Activated T-helper 2 cell treated with anti-CD3 and anti-CD28 coated beads, Interferon-gamma antibody, Interleukin-2, Interleukin-4, amounts not matched to agents 10 μg/mL and 5 μg/mL and 100 μg/mL, durations not matched to agents 14 hours and 24 hours and 36 hours (primary cell): ENCODE measurements around the gene AGAP1. TPM values are rescaled to one million over a fixed set of nuclear protein-coding genes. Genes with fewer than 3 reads are reported as not detected.

Experiments
- DNase-seq: peaks from one replicate; pipeline ENCODE4 v3.0.0; 2021; ENCODE audit warnings: low spot score
- H3K27ac Mint-ChIP-seq: one replicate; pipeline ENCODE4 v1.8.0; 2021; ENCODE audit warnings: mixed read lengths
- H3K27me3 Mint-ChIP-seq: one replicate; pipeline ENCODE4 v1.8.0; 2021; ENCODE audit warnings: low read depth, mixed read lengths
- H3K36me3 Mint-ChIP-seq: one replicate; pipeline ENCODE4 v1.8.0; 2021; ENCODE audit warnings: low read depth, mixed read lengths
- H3K4me1 Mint-ChIP-seq: one replicate; pipeline ENCODE4 v1.8.0; 2021; ENCODE audit warnings: low read depth, mixed read lengths
- H3K4me3 Mint-ChIP-seq: one replicate; pipeline ENCODE4 v1.8.0; 2021; ENCODE audit warnings: low read depth, mild to moderate bottlenecking, moderate library complexity, mixed read lengths
- H3K9me3 Mint-ChIP-seq: one replicate; pipeline ENCODE4 v1.8.0; 2021; ENCODE audit warnings: mixed read lengths
- intact Hi-C: fragments of 100-400 bp; cut with micrococcal nuclease; formaldehyde crosslinking; loops from one replicate; pipeline ENCODE4 v1.15.1; 2023
- total RNA-seq: library from RNA; stranded (reverse); gene quantifications from 2 replicates; pipeline ENCODE4 v1.2.3, GENCODE V29; 2022

The AGAP1 gene
- total RNA-seq, 1 donor from 2014 or later = 1.8 TPM

DNA sequence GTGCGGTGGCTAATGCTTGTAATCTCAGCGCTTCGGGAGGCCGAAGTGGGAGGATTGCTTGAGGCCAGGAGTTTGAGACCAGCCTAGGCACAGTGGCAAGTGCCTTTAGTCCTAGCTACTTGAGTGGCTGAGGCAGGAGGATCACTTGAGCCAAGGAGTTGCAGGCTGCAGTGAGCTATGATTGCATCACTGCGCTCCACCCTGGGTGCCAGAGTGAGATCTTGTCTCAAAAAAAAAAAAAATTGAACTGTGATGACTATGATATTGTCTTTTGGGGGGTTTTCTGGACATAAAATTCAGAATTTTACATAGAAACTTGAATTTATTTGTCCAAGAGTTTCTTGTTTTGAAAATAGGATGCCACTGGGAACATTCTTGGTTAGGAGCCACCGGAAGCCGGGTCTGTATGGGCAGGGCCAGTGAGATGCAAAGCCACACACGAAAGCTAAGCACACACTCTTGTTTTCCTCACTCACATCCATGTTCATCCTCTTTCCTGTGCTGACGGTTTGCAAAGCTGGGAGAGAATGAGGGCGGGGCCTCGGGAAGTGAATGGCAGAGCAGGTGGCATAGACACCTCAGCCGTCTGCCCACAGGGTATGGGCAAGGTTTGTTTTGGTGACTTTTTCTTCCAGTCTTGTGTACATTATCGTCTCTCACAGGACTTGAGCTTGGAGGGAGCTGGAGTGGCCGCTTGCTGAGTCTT, 12.6 kb downstream of the AGAP1 start:
- intact Hi-C loops = no loop called here
- Mint-ChIP-seq H3K9me3 (no peaks in the 10 kb centered on the region), H3K27me3 (peaks cover 23% of the 10 kb centered on the region), H3K27ac (no peak overlapping the region), H3K36me3 (no peaks in the 10 kb centered on the region), H3K4me3 (no peak overlapping the region), H3K4me1 (peaks cover 9% of the 10 kb centered on the region)
- DNase-seq = no peak

DNA sequence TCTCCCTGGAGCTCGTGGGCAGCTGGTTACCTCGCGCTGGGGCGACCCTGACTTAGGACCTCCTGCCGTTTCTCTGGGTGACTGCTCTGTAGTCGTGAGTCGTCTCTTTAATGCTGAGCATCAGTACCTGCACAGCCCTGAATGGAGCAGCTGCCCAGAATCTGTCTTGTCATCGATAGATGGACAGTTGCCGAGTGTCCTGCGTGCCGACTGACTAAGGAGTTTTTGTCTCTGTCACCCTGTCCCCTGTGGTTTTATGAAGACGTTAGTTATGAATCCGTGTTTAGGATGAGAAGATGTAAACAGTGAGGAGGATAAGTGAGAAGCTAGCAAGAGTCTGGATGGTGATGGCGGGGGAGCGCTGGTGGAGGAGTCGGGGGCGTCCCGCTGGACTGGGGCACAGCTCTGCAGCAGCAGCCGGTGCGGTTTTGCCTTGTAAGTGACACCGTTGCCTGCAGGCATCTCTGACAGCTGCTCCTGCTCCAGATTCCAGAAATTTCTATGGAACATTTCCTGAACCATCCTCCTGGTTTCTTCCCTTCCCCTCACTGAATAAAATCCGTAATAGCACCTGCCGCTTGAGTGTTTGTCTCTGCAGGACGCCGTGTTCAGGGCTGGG, 13.3 kb downstream of the AGAP1 start:
- Mint-ChIP-seq H3K27ac (no peak overlapping the region), H3K9me3 (no peaks in the 10 kb centered on the region), H3K36me3 (no peaks in the 10 kb centered on the region), H3K4me1 (peaks cover 2% of the 10 kb centered on the region), H3K4me3 (no peak overlapping the region), H3K27me3 (peaks cover 17% of the 10 kb centered on the region)
- intact Hi-C loops = no loop called here
- DNase-seq = no peak

DNA sequence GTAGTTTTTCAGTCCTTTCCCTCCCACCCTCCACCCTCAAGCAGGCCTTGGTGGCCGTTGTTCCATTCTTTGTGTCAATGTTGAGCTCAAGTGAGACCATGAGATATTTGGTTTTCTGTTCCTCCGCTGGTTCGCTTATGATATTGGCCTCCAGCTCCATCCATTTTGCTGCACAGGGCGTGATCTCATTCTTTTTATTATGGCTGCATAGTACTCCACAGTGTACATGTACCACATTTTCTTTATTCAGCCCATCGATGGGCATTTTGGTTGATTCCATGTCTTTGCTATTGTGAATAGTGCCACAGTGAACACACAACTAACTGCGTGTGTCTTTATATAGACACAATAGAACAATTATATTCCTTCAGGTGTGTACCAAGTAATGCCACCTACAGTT, 14.1 kb downstream of the AGAP1 start:
- no peak for DNase-seq
- H3K36me3 Mint-ChIP-seq = no peaks in the 10 kb centered on the region
- no peak overlapping the region for H3K27ac Mint-ChIP-seq
- intact Hi-C loops = no loop called here
- peaks cover 9% of the 10 kb centered on the region for H3K27me3 Mint-ChIP-seq
- H3K9me3 Mint-ChIP-seq = no peaks in the 10 kb centered on the region
- H3K4me3 Mint-ChIP-seq = no peak overlapping the region
- H3K4me1 Mint-ChIP-seq = no peaks in the 10 kb centered on the region

DNA sequence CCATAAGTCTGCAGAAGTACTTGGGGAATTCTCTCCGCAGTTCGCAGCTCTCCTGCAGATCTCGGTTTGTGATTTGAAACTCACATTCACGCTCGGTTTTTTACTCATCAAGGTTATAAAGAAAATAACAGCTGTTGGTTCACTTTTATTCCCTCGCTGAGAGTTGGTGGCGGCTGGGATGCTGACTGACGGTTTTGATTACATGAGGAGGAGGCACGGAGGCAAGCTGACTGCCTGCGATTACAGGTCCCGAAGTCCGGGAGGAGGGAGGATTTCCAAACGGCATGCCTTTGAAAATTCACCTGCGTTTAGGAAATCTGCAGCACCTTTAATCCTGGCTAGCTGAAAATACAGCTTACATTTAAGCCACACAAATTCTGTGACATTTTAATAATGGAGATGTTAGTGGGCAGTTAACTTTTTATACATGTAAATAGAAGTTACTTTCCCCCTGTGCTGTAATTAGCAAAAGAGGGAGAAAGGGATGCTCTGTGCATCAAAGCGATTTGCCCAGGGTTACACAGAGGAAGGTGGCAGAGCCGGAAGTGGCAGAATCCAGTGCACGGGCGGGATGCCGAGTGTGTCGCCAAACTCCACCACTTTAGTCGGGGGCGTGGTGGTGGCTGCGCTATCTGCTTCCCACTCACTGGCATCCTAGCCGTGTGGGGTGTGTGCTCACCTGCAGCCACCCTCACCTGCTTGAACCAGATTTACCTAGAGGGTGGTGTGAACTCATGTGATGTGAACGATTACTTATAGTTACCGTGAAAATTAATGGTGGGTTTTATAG, 14.7 kb downstream of the AGAP1 start:
- H3K4me3 Mint-ChIP-seq = no peak overlapping the region
- H3K27ac Mint-ChIP-seq = no peak overlapping the region
- no peaks in the 10 kb centered on the region for H3K9me3 Mint-ChIP-seq
- no peaks in the 10 kb centered on the region for H3K4me1 Mint-ChIP-seq
- no peaks in the 10 kb centered on the region for H3K36me3 Mint-ChIP-seq
- H3K27me3 Mint-ChIP-seq = peaks cover 4% of the 10 kb centered on the region
- DNase-seq = no peak
- intact Hi-C loops = no loop called here

DNA sequence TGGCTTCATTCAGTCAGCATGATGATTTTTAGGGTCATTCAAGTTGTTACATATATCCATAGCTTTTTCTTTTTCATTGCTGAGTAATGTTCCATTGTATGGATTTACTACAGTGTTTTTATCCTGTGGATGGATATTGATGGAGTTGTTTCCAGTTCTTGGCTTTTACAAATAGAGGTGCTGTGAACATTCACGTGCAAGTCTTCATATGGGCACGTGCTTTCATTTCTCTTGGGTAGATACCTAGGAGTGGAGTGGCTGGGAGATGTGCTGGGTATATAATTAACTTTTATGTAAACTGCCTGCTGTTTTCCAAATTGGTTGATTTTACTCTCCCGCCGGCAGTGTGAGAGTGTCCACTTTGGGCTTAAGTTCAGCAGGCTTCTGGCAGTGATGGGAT, 16.5 kb downstream of the AGAP1 start:
- H3K4me1 Mint-ChIP-seq = no peaks in the 10 kb centered on the region
- intact Hi-C loops = no loop called here
- H3K27ac Mint-ChIP-seq = no peak overlapping the region
- DNase-seq = no peak
- H3K36me3 Mint-ChIP-seq = no peaks in the 10 kb centered on the region
- no peaks in the 10 kb centered on the region for H3K27me3 Mint-ChIP-seq
- H3K9me3 Mint-ChIP-seq = no peaks in the 10 kb centered on the region
- H3K4me3 Mint-ChIP-seq = no peak overlapping the region

DNA sequence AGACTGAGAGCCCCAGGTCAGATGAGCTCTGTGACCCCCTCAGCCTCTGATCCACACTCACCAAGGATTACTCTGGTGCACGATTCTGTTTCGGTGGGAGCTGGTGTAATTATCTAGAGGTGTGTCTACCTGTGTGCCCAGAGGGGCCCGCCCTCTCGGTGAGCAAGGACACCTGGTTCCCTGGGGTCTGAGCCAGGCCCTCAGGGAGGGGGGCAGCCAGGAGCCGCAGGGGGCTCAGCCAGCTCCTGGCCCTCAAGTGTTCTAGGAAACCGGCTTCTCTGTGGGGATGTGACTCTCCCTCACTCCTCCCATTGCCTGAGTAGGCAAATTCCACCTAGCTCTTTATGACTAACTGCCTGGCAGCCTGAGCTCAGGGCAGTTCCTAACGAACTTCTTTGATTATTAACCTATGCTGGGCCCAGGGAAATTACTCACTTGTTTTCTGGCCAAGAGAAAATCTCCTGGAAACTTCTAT, 17.4 kb downstream of the AGAP1 start:
- Mint-ChIP-seq H3K4me3 (no peak overlapping the region), H3K9me3 (no peaks in the 10 kb centered on the region), H3K4me1 (no peaks in the 10 kb centered on the region), H3K36me3 (no peaks in the 10 kb centered on the region), H3K27me3 (no peaks in the 10 kb centered on the region), H3K27ac (no peak overlapping the region)
- no peak for DNase-seq
- intact Hi-C loops = no loop called here

DNA sequence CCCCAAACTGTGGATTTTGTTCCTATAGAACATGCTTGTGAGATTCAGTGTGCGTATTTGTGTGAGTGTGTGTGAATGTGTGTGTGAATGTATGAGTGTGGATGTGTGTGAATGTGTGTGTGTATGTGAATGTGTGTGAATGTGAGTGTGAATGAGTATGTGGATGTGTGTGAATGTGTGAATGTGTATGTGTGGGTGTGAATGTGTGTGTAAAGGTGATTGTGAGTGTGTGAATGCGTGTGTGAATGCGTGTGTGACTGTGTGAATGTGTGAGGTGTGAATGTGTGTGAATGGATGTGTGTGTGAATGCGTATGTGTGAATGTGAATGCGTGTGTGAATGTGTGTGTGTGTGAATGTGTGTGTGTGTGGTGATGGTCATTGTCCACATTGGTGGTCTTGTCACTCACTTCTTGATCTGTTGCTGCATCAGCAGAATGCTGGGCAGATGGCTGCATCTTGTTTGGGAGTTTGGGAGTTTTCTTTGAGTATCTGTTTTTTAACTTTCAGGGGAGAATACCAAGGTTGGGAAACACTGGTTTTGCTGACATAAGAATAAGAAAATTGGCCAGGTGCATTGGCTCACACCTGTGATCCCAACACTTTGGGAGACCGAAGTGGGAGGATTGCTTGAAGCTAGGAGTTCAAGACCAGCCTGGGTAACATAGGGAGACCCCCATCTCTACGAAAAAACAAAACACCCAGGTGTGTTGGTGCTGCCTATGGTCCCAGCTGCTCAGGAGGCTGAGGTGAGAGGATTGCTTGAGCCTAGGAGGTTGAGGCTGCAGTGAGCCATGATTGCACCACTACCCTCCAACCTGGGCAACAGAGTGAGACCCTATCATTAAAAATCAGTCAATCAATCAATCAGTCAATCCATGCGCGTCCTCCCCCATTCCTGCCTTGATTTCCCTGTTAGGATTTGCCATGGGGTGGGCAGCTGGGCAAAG, 18.2 kb downstream of the AGAP1 start:
- no peak for DNase-seq
- Mint-ChIP-seq H3K27me3 (no peaks in the 10 kb centered on the region), H3K4me1 (no peaks in the 10 kb centered on the region), H3K9me3 (no peaks in the 10 kb centered on the region), H3K36me3 (no peaks in the 10 kb centered on the region), H3K4me3 (no peak overlapping the region), H3K27ac (no peak overlapping the region)
- intact Hi-C loops = no loop called here

DNA sequence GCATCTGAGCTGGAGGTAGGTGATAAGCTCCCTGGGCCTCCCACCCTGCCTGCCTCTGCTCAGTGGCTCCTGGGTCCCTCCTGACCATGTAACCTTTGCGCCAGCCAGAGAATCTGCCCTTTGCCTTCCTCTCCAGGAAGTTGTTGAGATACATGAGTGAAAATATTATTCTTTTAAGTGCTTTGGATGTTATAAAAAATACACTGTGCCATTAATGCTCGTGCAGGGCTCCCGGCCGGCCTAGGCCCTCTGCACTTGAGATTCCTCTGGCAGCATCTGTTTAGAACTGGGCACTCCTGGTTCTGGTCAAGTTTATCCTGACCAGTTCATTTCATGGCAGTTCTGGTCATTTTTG, 18.8 kb downstream of the AGAP1 start:
- Mint-ChIP-seq H3K36me3 (no peaks in the 10 kb centered on the region), H3K27me3 (no peaks in the 10 kb centered on the region), H3K4me3 (no peak overlapping the region), H3K27ac (no peak overlapping the region), H3K4me1 (no peaks in the 10 kb centered on the region), H3K9me3 (no peaks in the 10 kb centered on the region)
- intact Hi-C loops = no loop called here
- DNase-seq = no peak

DNA sequence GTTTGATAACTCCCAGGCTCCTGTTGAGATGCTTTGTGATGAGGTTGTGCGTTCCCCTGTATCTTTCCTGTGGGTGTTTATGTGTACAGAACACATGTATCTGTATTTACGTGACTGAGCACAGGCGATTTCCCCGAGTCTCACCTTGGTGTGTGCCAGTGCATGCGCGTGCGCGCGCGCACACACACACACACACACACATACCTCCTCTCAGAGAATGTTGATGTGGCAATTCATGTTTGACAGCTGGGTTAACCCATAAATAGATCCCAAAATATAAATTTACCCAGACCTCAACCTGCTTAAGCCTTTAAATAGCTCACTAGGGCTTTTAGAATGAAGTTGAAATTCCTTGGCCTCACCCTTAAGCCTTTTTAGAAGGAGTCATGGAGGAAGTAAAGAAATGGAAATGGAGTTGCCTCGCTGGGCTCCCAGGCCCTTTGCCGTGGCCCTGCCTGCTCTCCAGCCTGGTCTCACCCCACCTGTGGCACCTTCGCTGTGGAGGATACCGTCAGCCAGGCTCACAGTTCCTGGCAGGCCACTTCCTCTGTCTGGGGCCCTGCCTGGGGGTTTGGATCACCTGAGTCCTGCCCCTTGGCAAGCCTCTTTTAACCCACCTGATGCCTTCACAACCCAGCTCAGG, 20.3 kb downstream of the AGAP1 start:
- H3K27ac Mint-ChIP-seq = no peak overlapping the region
- no peak for DNase-seq
- H3K36me3 Mint-ChIP-seq = no peaks in the 10 kb centered on the region
- no peak overlapping the region for H3K4me3 Mint-ChIP-seq
- H3K4me1 Mint-ChIP-seq = no peaks in the 10 kb centered on the region
- intact Hi-C loops = no loop called here
- H3K9me3 Mint-ChIP-seq = no peaks in the 10 kb centered on the region
- H3K27me3 Mint-ChIP-seq = no peaks in the 10 kb centered on the region

DNA sequence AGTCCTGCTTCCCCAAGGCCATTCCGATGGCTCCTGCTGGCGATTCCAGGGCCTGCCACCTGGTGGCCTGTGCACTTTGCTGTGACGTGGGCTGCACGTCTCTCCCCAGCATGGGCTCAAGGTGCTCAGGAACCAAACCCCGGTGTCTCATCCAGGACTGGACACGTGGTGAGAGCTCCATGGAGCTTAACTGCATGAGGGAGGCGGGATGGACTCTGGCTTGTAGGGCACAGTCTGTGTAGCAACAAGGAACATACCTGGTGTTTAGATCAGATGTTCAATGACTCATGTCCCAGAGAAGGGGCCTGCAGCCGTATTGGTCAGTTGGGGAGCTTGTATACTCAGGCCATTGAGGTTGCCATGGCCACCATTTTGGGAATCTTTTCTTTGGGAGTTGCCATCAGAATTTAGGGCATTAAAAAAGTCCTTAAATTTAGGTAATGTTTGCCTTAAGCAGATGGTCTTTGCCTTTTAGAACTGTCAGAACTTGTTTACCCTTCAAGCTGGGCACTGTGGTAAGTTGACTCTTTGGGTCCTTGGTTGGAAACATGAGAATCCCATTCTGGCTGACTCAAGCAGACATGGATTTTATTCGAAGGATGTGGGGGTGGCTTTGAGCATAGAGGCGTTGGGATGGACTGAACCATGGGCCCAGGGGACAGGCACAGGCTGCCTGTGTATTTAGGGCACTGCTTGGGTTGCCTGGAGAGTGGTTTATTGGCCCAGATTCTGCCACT, 21.0 kb downstream of the AGAP1 start:
- H3K36me3 Mint-ChIP-seq = no peaks in the 10 kb centered on the region
- H3K27me3 Mint-ChIP-seq = no peaks in the 10 kb centered on the region
- no peak for DNase-seq
- H3K27ac Mint-ChIP-seq = no peak overlapping the region
- no peaks in the 10 kb centered on the region for H3K4me1 Mint-ChIP-seq
- H3K4me3 Mint-ChIP-seq = no peak overlapping the region
- H3K9me3 Mint-ChIP-seq = no peaks in the 10 kb centered on the region
- intact Hi-C loops = no loop called here

DNA sequence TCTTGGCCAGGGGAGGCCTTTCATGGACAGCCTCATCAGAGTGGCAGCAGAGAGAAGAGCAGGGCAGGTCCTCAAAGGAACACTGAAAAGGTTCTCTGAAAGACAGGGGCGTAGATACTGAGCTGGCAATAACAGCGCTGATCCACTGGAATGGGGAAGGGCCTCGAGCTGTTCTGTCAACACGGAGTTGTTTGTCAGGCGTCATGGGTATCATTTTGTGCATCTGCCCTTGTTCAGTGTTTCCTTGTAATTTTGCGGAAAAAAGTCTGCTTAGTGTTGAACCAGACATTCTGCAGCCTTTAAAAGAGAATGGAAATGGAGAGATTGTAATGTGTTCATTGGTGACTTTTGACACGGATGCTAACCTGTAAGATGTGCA, 21.5 kb downstream of the AGAP1 start:
- Mint-ChIP-seq H3K27ac (no peak overlapping the region), H3K4me3 (no peak overlapping the region), H3K4me1 (no peaks in the 10 kb centered on the region), H3K36me3 (no peaks in the 10 kb centered on the region), H3K27me3 (no peaks in the 10 kb centered on the region), H3K9me3 (no peaks in the 10 kb centered on the region)
- DNase-seq = no peak
- intact Hi-C loops = no loop called here

DNA sequence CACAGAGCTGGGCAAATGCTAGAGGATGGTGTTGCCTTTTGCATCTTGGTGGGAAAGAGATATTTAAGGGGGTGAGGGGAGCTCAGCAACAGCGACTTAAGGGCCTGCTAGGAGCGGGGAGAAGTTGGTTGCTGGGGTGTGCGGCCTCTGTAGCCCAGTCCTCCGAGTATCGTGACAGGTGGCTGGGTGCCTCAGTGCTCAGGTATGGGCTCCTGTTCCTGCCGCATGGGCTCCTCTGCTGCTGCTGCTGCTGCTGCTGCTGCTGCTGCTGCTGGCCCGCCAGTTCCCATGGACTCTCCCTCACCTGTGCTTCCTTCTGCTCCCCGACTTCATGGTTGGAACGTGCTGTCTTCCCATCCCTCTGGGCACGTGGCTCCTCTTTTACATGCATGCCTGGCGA, 22.0 kb downstream of the AGAP1 start:
- no peaks in the 10 kb centered on the region for H3K4me1 Mint-ChIP-seq
- H3K36me3 Mint-ChIP-seq = no peaks in the 10 kb centered on the region
- no peak overlapping the region for H3K4me3 Mint-ChIP-seq
- no peak for DNase-seq
- no peaks in the 10 kb centered on the region for H3K9me3 Mint-ChIP-seq
- H3K27me3 Mint-ChIP-seq = no peaks in the 10 kb centered on the region
- H3K27ac Mint-ChIP-seq = no peak overlapping the region
- intact Hi-C loops = no loop called here
